Colonic mucosa (tissue), 4 donors: ENCODE results near the gene FRMD8. TPM values are rescaled to one million over a fixed set of nuclear protein-coding genes. Genes with fewer than 3 reads are reported as not detected.

Source experiments
- DNase-seq: peaks from one replicate; pipeline ENCODE4 v3.0.0-alpha.2; 2020
- H3K27ac ChIP-seq: fragments of 200-600 bp; one replicate; pipeline ENCODE4 v1.8.0; 2021
- H3K27me3 ChIP-seq: fragments of 200-600 bp; one replicate; pipeline ENCODE4 v1.8.0; 2021
- H3K36me3 ChIP-seq: fragments of 200-600 bp; one replicate; pipeline ENCODE4 v1.8.0; 2021
- H3K4me1 ChIP-seq: fragments of 200-600 bp; one replicate; pipeline ENCODE4 v1.8.0; 2021; ENCODE audit warnings: mild to moderate bottlenecking
- H3K4me3 ChIP-seq: fragments of 200-600 bp; one replicate; pipeline ENCODE4 v1.8.0; 2021
- H3K9ac ChIP-seq, 2 donors: one replicate each; pipeline ENCODE4 v1.7.0; 2013; ENCODE audit warnings: control low read depth in 2 of 2, low read depth in 2 of 2, low read length in 2 of 2
- H3K9me3 ChIP-seq: fragments of 200-600 bp; one replicate; pipeline ENCODE4 v1.8.0; 2021
- intact Hi-C: fragments of 100-400 bp; cut with DNase I; formaldehyde crosslinking; loops from one replicate; pipeline ENCODE4 v1.14.1; 2022
- total RNA-seq, 2 donors: library from RNA; stranded (reverse); fragmentation: NEBNext Ultra II Directional in 1 of 2; extraction: Animal tissue kit (Norgen Biotek cat#: 25700) in 1 of 2; gene quantifications; one replicate each; pipeline ENCODE4 v1.2.1, GENCODE V29; 2021
- TF ChIP-seq, protein P1 (sequence below): fragments of 200-600 bp; IDR thresholded peaks from one replicate; pipeline ENCODE4 v1.8.0; 2022; ENCODE audit warnings: antibody characterized with exemption, mild to moderate bottlenecking
- donor health status: healthy.
- donor health status: DM: no; HTN: no; CAD: no.
- donor health status: DM: no; HTN: no; CAD: no.

FRMD8 gene, protein sequence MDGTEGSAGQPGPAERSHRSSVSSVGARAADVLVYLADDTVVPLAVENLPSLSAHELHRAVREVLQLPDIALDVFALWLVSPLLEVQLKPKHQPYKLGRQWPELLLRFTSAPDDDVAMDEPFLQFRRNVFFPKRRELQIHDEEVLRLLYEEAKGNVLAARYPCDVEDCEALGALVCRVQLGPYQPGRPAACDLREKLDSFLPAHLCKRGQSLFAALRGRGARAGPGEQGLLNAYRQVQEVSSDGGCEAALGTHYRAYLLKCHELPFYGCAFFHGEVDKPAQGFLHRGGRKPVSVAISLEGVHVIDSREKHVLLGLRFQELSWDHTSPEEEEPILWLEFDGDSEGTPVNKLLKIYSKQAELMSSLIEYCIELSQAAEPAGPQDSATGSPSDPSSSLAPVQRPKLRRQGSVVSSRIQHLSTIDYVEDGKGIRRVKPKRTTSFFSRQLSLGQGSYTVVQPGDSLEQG
- total RNA-seq, result 10 to 100 TPM; 30.7 to 43.9 TPM

GRCh38 chr11:65386307-65387140 is at the start of gene FRMD8:
FRMD8 (plus strand) TSS chr11:65386637; CDS start chr11:65387037, 400 bp downstream.
- TF ChIP-seq, protein P1, sequence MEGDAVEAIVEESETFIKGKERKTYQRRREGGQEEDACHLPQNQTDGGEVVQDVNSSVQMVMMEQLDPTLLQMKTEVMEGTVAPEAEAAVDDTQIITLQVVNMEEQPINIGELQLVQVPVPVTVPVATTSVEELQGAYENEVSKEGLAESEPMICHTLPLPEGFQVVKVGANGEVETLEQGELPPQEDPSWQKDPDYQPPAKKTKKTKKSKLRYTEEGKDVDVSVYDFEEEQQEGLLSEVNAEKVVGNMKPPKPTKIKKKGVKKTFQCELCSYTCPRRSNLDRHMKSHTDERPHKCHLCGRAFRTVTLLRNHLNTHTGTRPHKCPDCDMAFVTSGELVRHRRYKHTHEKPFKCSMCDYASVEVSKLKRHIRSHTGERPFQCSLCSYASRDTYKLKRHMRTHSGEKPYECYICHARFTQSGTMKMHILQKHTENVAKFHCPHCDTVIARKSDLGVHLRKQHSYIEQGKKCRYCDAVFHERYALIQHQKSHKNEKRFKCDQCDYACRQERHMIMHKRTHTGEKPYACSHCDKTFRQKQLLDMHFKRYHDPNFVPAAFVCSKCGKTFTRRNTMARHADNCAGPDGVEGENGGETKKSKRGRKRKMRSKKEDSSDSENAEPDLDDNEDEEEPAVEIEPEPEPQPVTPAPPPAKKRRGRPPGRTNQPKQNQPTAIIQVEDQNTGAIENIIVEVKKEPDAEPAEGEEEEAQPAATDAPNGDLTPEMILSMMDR, result no peak
- Histone ChIP-seq H3K9me3 (no peaks in the 10 kb centered on the region), H3K36me3 (no peaks in the 10 kb centered on the region), H3K4me1 (peaks cover 20% of the 10 kb centered on the region), H3K4me3 (peak within 1 kb of the TSS; percentile 89), H3K27ac (peak within 1 kb of the TSS; percentile 98), H3K27me3 (no peaks in the 10 kb centered on the region), H3K9ac (peak within 1 kb of the TSS; percentile 86 to 99)
- intact Hi-C loops, result no loop called here
- DNase-seq, result peak; percentile 94

DNA sequence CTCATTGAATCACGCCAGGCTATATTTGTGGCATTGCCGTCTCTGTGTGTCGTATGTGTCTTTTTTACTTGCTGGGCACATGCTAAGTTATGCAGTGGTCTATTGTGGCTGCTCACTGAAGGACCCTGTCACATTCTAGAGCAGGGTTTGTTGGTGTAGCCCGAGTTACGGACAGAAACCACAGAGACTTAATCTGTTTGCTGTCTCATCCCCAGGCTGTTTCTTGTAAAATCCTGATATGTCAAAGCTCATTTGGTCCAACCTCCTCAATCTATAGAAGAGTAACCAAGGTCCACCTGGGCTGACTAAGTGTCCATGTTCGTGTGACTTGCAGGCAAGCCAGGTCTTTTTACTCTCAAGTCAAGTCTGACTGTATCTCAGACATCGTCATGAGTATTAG is 47.8 kb upstream of the FRMD8 start:
- Histone ChIP-seq H3K27me3 (no peaks in the 10 kb centered on the region), H3K36me3 (peaks cover 21% of the 10 kb centered on the region), H3K4me3 (no peak overlapping the region), H3K9ac (no peak overlapping the region), H3K4me1 (no peaks in the 10 kb centered on the region), H3K27ac (no peak overlapping the region), H3K9me3 (no peaks in the 10 kb centered on the region)
- TF ChIP-seq, protein P1, result no peak
- intact Hi-C loops, result no loop called here
- DNase-seq, result no peak

DNA sequence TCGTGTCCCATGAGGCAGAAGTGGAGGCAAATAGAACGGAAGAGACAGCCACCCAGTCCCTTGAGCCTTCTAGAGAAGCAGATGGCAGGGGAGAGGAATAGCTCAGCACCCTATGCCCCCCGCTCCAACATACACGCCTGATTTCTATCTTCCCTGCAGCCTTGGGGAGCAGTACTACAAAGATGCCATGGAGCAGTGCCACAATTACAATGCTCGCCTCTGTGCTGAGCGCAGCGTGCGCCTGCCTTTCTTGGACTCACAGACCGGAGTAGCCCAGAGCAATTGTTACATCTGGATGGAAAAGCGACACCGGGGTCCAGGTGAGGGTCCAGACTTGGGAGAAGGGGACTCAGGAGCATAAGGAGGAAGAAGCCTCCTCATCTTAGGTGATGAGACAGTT is 46.2 kb upstream of the FRMD8 start:
- H3K4me1 ChIP-seq, result no peaks in the 10 kb centered on the region
- no peak overlapping the region for H3K4me3 ChIP-seq
- no peak for DNase-seq
- no peaks in the 10 kb centered on the region for H3K27me3 ChIP-seq
- no peak overlapping the region for H3K27ac ChIP-seq
- no peak overlapping the region for H3K9ac ChIP-seq
- TF ChIP-seq, protein P1, result no peak
- no peaks in the 10 kb centered on the region for H3K9me3 ChIP-seq
- intact Hi-C loops, result no loop called here
- H3K36me3 ChIP-seq, result peaks cover 34% of the 10 kb centered on the region

- Histone ChIP-seq H3K4me1 (no peaks in the 10 kb centered on the region), H3K27me3 (no peaks in the 10 kb centered on the region), H3K9me3 (no peaks in the 10 kb centered on the region), H3K27ac (no peak overlapping the region), H3K4me3 (no peak overlapping the region), H3K36me3 (peaks cover 34% of the 10 kb centered on the region), H3K9ac (no peak overlapping the region)
- TF ChIP-seq, protein P1, result no peak
- DNase-seq, result no peak
- intact Hi-C loops, result no loop called here
These were observed 44.6 kb upstream of the FRMD8 start for GRCh38 chr11:65341856-65342255.

- Histone ChIP-seq H3K9me3 (no peaks in the 10 kb centered on the region), H3K36me3 (peaks cover 27% of the 10 kb centered on the region), H3K9ac (no peak overlapping the region), H3K4me1 (no peaks in the 10 kb centered on the region), H3K27me3 (no peaks in the 10 kb centered on the region), H3K27ac (no peak overlapping the region), H3K4me3 (no peak overlapping the region)
- intact Hi-C loops, result no loop called here
- TF ChIP-seq, protein P1, result no peak
- DNase-seq, result no peak
These were observed 34.9 kb upstream of the FRMD8 start for GRCh38 chr11:65351511-65351910.
